HG03095 (cell line): Measurements from ENCODE around the gene SND1.

Experiments used
- ATAC-seq: cut with Tn5 transposase; IDR thresholded peaks from one replicate; pipeline ENCODE4 v1.9.1; 2021; ENCODE audit warnings: moderate library complexity; ENCODE audit not compliant: unreplicated experiment

SND1 gene

GRCh38 chr7:128121711-128122530 lies 469.9 kb downstream of the SND1 start:
- ATAC-seq = no peak

GRCh38 chr7:128122576-128123290 lies 470.7 kb downstream of the SND1 start:
- ATAC-seq = no peak

GRCh38 chr7:128123291-128124037 lies 471.5 kb downstream of the SND1 start:
- no peak for ATAC-seq

- ATAC-seq = no peak
Measured at GRCh38 chr7:128124786-128125185, 472.8 kb downstream of the SND1 start.

GRCh38 chr7:128125816-128126215 lies 473.8 kb downstream of the SND1 start:
- no peak for ATAC-seq

- ATAC-seq = no peak
Measured at GRCh38 chr7:128128401-128128800, 476.4 kb downstream of the SND1 start.

GRCh38 chr7:128129224-128129864 lies 477.4 kb downstream of the SND1 start:
- ATAC-seq = no peak

GRCh38 chr7:128131115-128131514 lies 479.1 kb downstream of the SND1 start:
- ATAC-seq = no peak

GRCh38 chr7:128131731-128132130 lies 479.7 kb downstream of the SND1 start:
- no peak for ATAC-seq

- no peak for ATAC-seq
Measured at GRCh38 chr7:128132426-128133069, 480.6 kb downstream of the SND1 start.

- no peak for ATAC-seq
Measured at GRCh38 chr7:128135159-128135514, 483.1 kb downstream of the SND1 start.

GRCh38 chr7:128135515-128136214 lies 483.7 kb downstream of the SND1 start:
- ATAC-seq = peak; percentile 94

- no peak for ATAC-seq
Measured at GRCh38 chr7:128136215-128136597, 484.2 kb downstream of the SND1 start.

- no peak for ATAC-seq
Measured at GRCh38 chr7:128137181-128137580, 485.2 kb downstream of the SND1 start.

- no peak for ATAC-seq
Measured at GRCh38 chr7:128139406-128139805, 487.4 kb downstream of the SND1 start.

GRCh38 chr7:128141683-128142195 lies 489.7 kb downstream of the SND1 start:
- no peak for ATAC-seq
